Aorta (tissue), 5 donors: ENCODE data around the gene IKBIP. TPM values are rescaled to one million over a fixed set of nuclear protein-coding genes. Genes with fewer than 3 reads are reported as not detected.
A peak's percentile ranks its signal among the peaks of the same experiment; 100 is the strongest.
"Not testable (repeated sequence)": the region's sequence is repeated elsewhere in the genome, so short reads cannot be mapped to it uniquely, and the experiment has no call there.

Source experiments
- ATAC-seq: fragments of 200-7000 bp; cut with Tn5 transposase; one replicate; pipeline ENCODE4 v1.9.1; 2022; ENCODE audit warnings: moderate library complexity; ENCODE audit not compliant: low FRiP score
- DNase-seq, 2 donors: peaks; one replicate each; pipeline ENCODE4 v3.0.0-alpha.2; 2020
- H3K27ac ChIP-seq, 2 donors: one replicate each; pipeline ENCODE4 v1.5.1; 2013; ENCODE audit warnings: low read length in 2 of 2, mild to moderate bottlenecking in 2 of 2, moderate library complexity in 2 of 2, control low read depth in 1 of 2, inconsistent platforms in 1 of 2, low read depth in 1 of 2
- H3K27me3 ChIP-seq, 2 donors: one replicate each; pipeline ENCODE4 v1.6.1; 2013; ENCODE audit warnings: control low read depth in 1 of 2, low read length in 1 of 2, mild to moderate bottlenecking in 1 of 2, moderate library complexity in 1 of 2; ENCODE audit not compliant: insufficient read depth in 2 of 2, control insufficient read depth in 1 of 2
- H3K36me3 ChIP-seq, 2 donors: one replicate each; pipeline ENCODE4 v1.6.1; 2013; ENCODE audit warnings: control low read depth in 1 of 2, low read length in 1 of 2, mild to moderate bottlenecking in 1 of 2; ENCODE audit not compliant: insufficient read depth in 2 of 2, control insufficient read depth in 1 of 2
- H3K4me1 ChIP-seq, 2 donors: one replicate each; pipeline ENCODE4 v1.6.1; 2013; ENCODE audit warnings: low read length in 2 of 2, control low read depth in 1 of 2, mild to moderate bottlenecking in 1 of 2, moderate library complexity in 1 of 2; ENCODE audit not compliant: insufficient read depth in 2 of 2, control insufficient read depth in 1 of 2
- H3K4me3 ChIP-seq, 2 donors: one replicate each; pipeline ENCODE4 v1.5.1; 2013; ENCODE audit warnings: low read length in 2 of 2, control low read depth in 1 of 2, mild to moderate bottlenecking in 1 of 2
- H3K9me3 ChIP-seq: one replicate; pipeline ENCODE4 v1.6.1; 2013; ENCODE audit warnings: mild to moderate bottlenecking, low read length; ENCODE audit not compliant: control insufficient read depth
- WGBS, 2 donors: extraction: QIAGEN DNeasy Blood & Tissue Kit; methylation state at CpG; one replicate each; pipeline ENCODE4 v1.1.7; 2013; 5-methylcytosine and 5-hydroxymethylcytosine counted together
- intact Hi-C, 2 donors: fragments of 100-400 bp; cut with DNase I; formaldehyde crosslinking; loops; one replicate each; pipeline versions ENCODE4 v1.14.2 to v1.15.0; 2022
- polyA plus RNA-seq, 2 donors: library from polyadenylated mRNA; stranded (reverse); fragments of 200-250 nt; gene quantifications; one replicate each; pipeline ENCODE4 v1.2.3, GENCODE V29; 2013
- total RNA-seq, 2 donors: library from RNA; stranded (reverse); fragmentation: NEBNext Ultra II Directional; extraction: Animal tissue kit (Norgen Biotek cat#: 25700); gene quantifications; one replicate each; pipeline ENCODE4 v1.2.1, GENCODE V29; 2021
- donor health status: healthy with polysubstance abuse.
- donor health status: Bipolar disorder and iron deficiency.
- donor health status: DM: no; HTN: no; CAD: no.
- donor health status: DM: no; HTN: no; CAD: no.
- donor health status: DM: yes; HTN: yes; CAD: no.

Gene IKBIP
- total and polyA plus RNA-seq, 4 donors: 15.5 to 27.3 (median 17.1) TPM

- peak overlapping the region; percentile 13 to 95 for H3K4me3 ChIP-seq
- intact Hi-C loops: loop anchor here (2.0 to 10.0 kb wide), 3 partner anchors 51 to 231 kb away; partner anchors contain the start of gene SLC25A3 (in 2 of the 2)
- DNase-seq (no peak), ATAC-seq (peak; percentile 44)
- H3K27ac ChIP-seq: no peak overlapping the region
- no peaks in the 10 kb centered on the region for H3K9me3 ChIP-seq
- H3K4me1 ChIP-seq: no peaks in the 10 kb centered on the region
- WGBS, 2 donors: 0% methylated on average over 20 to 24 of the region's 24 CpGs
- peaks cover 3% of the 10 kb centered on the region in 2 donors for H3K36me3 ChIP-seq
- H3K27me3 ChIP-seq: no peaks in the 10 kb centered on the region
These were observed 1.0 kb upstream of the IKBIP start for GRCh38 chr12:98645572-98646067.

GRCh38 chr12:98644433-98644711 is 216 bp downstream of the IKBIP start:
- no peaks in the 10 kb centered on the region for H3K9me3 ChIP-seq
- peak overlapping the region in 1 of 2 donors; percentile 0 for H3K27ac ChIP-seq
- peak overlapping the region; percentile 69 to 76 for H3K4me3 ChIP-seq
- whole genome bisulfite sequencing, 2 donors: 0 to 1% methylated on average over 18 to 20 of the region's 20 CpGs
- intact Hi-C loops: loop anchor here (2.0 to 10.0 kb wide), 3 partner anchors 50 to 230 kb away; partner anchors contain the start of gene SLC25A3 (in 2 of the 2)
- ATAC-seq: peak; percentile 54
- H3K36me3 ChIP-seq: peaks cover 0 to 1% of the 10 kb centered on the region in 2 donors
- DNase-seq: no peak
- H3K27me3 ChIP-seq: no peaks in the 10 kb centered on the region
- H3K4me1 ChIP-seq: no peaks in the 10 kb centered on the region

- WGBS, 2 donors: 90 to 96% methylated on average over 5 of the region's 5 CpGs
- H3K36me3 ChIP-seq, H3K4me1 ChIP-seq, H3K4me3 ChIP-seq, H3K9me3 ChIP-seq, DNase-seq, ATAC-seq, H3K27me3 ChIP-seq, H3K27ac ChIP-seq: not testable (repeated sequence)
- intact Hi-C loops: loop anchor here (10.0 kb wide), 2 partner anchors 48 to 228 kb away; partner anchors contain the start of gene SLC25A3 (in 1 of the 2)
These were observed 1.8 kb downstream of the IKBIP start for GRCh38 chr12:98642801-98643200.

- intact Hi-C loops: no loop called here
- Histone ChIP-seq H3K27ac (no peak overlapping the region), H3K36me3 (no peaks in the 10 kb centered on the region), H3K9me3 (no peaks in the 10 kb centered on the region), H3K4me3 (no peak overlapping the region), H3K27me3 (no peaks in the 10 kb centered on the region), H3K4me1 (no peaks in the 10 kb centered on the region)
- WGBS, 2 donors: 85 to 86% methylated on average over 3 of the region's 3 CpGs
- DNase-seq (no peak), ATAC-seq (no peak)
These were observed 5.1 kb downstream of the IKBIP start for GRCh38 chr12:98639491-98639890.

- 95 to 96% methylated on average over 2 of the region's 2 CpGs for WGBS, 2 donors
- Histone ChIP-seq H3K36me3 (no peaks in the 10 kb centered on the region), H3K4me1 (no peaks in the 10 kb centered on the region), H3K4me3 (no peak overlapping the region), H3K9me3 (no peaks in the 10 kb centered on the region), H3K27ac (no peak overlapping the region), H3K27me3 (no peaks in the 10 kb centered on the region)
- DNase-seq: no peak
- ATAC-seq: no peak
- intact Hi-C loops: no loop called here
These were observed 6.6 kb downstream of the IKBIP start for GRCh38 chr12:98638009-98638408.

- Histone ChIP-seq H3K27me3 (no peaks in the 10 kb centered on the region), H3K4me3 (no peak overlapping the region), H3K9me3 (no peaks in the 10 kb centered on the region), H3K36me3 (no peaks in the 10 kb centered on the region), H3K27ac (no peak overlapping the region), H3K4me1 (no peaks in the 10 kb centered on the region)
- DNase-seq (no peak), ATAC-seq (no peak)
- intact Hi-C loops: no loop called here
- 53 to 73% methylated on average over 2 of the region's 2 CpGs for WGBS, 2 donors
These were observed 7.5 kb downstream of the IKBIP start for GRCh38 chr12:98637068-98637467.

- Histone ChIP-seq H3K27ac (no peak overlapping the region), H3K36me3 (no peaks in the 10 kb centered on the region), H3K4me3 (no peak overlapping the region), H3K9me3 (no peaks in the 10 kb centered on the region), H3K27me3 (no peaks in the 10 kb centered on the region), H3K4me1 (no peaks in the 10 kb centered on the region)
- WGBS, 2 donors: 69 to 74% methylated on average over 4 of the region's 4 CpGs
- DNase-seq (no peak), ATAC-seq (no peak)
- intact Hi-C loops: no loop called here
These were observed 8.8 kb downstream of the IKBIP start for GRCh38 chr12:98635657-98636323.

GRCh38 chr12:98618952-98619351 is 25.6 kb downstream of the IKBIP start:
- Histone ChIP-seq H3K27ac (no peak overlapping the region), H3K4me3 (no peak overlapping the region), H3K9me3 (no peaks in the 10 kb centered on the region), H3K36me3 (no peaks in the 10 kb centered on the region), H3K27me3 (no peaks in the 10 kb centered on the region), H3K4me1 (no peaks in the 10 kb centered on the region)
- DNase-seq: no peak
- peak; percentile 57 for ATAC-seq
- intact Hi-C loops: no loop called here
- WGBS, 2 donors: 88% methylated on average over 4 of the region's 4 CpGs

- Histone ChIP-seq H3K27me3 (no peaks in the 10 kb centered on the region), H3K27ac (no peak overlapping the region), H3K9me3 (no peaks in the 10 kb centered on the region), H3K36me3 (no peaks in the 10 kb centered on the region), H3K4me1 (no peaks in the 10 kb centered on the region), H3K4me3 (no peak overlapping the region)
- WGBS, 2 donors: 74 to 75% methylated on average over 5 of the region's 5 CpGs
- no peak for ATAC-seq
- DNase-seq: no peak
- intact Hi-C loops: no loop called here
These were observed 31.8 kb downstream of the IKBIP start for GRCh38 chr12:98612696-98613334.
